Pons (tissue), 1 donor: Measurements from ENCODE around the gene PDK1.

ENCODE experiments used
- DNase-seq: peaks from one replicate; pipeline ENCODE4 v3.0.0-alpha.2; 2016; ENCODE audit warnings: low spot score

Gene PDK1

DNA sequence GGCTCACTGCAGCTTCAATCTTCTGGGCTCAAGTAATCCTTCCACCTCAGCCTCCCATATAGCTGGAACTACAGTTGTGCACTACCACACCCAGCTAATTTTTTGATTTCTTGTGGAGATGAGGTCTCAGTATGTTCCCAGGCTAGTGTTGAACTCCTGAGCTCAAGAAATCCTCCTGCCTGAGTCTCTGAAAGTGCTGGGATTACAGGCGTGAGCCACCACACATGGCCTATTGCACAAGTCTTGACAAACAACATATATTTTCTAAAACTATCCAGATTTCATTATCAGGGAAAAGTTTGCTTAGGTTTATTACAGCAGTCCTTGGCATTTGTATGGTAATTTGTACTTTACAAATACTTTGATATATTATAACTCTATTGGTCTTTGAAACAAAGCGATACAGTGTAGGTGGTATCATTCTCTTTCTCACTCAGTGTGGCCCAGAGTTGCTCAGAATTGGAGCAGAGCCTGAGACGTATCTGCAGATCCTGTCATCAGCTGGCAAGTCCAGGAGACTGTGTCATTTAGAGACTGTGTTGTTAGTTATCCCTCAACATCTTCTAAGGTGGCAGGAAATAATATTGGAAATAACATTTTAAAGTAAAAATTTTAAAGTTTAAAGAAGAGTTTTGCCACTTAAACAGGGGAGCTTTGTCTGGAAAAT is 41.4 kb downstream of the PDK1 start:
- no peak for DNase-seq

DNA sequence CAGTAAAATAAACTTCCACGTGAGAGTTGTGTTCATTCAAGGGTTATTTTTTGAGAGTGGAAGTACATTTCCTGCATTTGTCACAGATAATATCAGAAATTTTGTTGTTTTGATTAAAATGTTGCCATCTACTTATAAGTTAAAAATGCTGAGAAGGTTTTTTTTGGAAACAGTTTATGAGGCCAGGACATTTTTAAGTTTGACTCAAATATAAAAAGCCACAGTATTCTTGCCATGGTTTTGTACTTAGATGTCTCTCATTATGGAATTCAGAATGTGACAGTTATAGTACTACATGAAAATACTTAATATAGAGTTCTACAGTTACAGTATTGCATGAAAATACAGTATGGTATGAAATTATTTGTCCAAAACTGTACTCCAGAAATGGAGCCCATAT is 44.1 kb downstream of the PDK1 start:
- no peak for DNase-seq

DNA sequence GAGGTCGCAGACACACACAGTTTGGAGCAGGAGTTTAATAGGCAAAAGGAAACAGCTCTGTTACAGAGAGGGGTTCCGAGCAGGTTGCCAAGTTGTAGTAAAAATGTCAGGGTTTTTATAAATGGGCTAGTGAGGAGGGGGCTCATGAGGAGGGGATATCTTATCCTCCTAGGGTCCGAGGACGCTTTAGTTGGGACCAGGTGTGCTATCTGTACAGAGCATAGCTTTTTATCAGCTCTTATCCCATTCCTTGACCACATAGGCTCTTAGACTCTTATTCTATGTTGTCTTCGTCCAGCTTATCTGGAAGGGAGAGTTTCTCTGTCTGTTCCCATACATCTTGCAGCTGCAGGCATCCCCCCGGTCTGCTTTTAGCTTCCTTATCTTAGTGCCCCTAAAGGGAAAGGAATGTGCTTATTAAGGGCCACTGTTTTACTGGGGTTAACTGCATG is 44.7 kb downstream of the PDK1 start:
- DNase-seq: no peak

DNA sequence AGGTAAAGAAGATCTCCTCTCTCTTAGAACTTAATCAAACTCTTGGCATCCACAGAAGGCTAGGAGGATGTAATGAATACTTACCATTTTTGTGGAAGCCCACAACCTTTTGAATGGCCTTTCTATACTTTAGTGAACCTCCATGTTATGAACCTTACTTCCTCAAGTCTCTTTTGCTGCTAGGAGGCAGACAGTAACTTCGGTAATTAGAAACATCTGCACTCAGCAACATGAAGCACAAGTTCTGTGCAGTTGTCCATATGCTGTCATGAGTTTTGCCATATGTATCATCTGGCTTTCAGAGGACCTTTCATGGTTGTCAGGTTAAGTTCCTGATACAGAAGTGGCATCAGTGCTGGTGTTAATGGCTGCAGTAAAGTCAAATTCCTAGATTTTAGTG is 50.4 kb downstream of the PDK1 start:
- no peak for DNase-seq

DNA sequence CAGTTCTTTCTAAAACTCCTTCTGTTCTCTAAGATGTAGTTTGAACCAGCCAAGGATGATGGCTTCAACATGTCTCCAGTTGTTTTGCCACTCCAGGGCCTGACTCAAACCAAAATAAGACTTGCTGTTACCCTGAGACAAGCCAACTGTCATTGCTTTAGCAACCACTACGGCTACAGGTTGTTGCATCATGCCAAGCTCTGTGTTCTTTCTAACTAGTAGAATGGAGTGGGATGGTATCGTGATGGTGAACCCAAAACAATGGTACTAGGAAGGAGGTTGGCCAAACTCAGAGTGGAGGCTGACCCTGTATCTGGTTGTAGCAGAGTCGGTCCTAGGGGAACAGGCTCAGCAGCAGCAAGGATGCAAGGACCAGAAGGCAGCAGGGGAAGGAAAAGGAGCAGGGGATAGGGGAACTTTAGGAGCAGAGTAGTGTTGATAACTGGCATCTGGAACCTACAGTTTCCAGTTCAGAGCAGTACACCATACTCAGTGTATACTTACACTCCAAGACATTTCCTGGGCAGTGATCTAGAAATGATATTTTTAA is 51.6 kb downstream of the PDK1 start:
- no peak for DNase-seq

DNA sequence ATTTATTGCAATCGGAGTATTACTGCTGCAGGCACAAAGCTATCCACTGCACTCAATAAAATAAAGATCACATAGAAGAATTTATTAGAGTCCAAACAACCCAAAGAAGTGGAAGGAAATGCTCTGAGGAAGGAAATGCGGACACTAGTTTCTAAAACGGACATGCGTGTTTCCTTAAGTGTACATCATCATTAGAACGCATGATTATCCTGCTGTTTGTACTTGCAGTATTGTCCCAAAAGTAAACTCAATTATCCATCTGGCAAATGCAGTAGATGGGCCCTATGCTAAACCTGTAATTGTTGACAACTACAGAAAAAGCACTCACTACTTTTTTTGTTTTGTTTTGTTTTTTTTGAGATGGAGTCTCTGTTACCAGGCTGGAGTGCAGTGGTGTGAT is 53.6 kb downstream of the PDK1 start:
- DNase-seq: no peak

DNA sequence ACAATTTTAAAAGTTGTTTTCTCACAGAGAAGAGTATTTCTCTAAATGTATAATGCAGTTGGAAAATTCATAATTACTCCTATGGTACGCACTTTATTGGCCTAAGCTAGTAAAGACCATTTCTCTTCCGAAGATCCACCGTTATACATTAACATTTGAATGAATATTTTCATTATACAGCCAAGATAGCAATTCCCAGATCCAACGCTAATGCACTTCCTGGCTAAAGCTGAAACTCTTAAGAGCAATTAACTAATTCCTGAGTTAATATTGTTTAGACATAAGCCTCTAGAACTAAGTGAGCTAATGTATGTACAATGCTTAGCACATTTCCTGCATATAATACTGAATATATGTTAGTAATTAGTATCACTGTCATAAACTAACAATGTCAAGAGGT is 56.2 kb downstream of the PDK1 start:
- no peak for DNase-seq

DNA sequence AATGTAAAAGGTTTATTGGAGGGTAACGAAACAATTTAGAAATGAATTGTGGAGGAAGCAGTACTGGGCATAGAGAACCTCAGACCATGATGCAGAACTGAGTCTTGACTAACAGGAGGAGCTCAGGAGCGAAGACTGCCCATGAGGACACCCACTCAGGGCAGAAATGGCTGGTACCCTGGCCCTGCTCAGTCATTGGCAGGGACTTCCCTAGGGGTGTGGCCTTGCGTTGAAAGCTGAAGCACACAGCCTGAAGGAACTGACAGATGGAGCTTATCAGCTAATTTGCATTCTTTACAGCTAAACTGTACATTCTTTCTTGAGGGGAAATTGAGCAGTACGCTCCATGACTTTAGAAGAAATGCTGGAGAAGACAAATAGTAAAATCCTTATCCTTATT is 57.1 kb downstream of the PDK1 start:
- no peak for DNase-seq

DNA sequence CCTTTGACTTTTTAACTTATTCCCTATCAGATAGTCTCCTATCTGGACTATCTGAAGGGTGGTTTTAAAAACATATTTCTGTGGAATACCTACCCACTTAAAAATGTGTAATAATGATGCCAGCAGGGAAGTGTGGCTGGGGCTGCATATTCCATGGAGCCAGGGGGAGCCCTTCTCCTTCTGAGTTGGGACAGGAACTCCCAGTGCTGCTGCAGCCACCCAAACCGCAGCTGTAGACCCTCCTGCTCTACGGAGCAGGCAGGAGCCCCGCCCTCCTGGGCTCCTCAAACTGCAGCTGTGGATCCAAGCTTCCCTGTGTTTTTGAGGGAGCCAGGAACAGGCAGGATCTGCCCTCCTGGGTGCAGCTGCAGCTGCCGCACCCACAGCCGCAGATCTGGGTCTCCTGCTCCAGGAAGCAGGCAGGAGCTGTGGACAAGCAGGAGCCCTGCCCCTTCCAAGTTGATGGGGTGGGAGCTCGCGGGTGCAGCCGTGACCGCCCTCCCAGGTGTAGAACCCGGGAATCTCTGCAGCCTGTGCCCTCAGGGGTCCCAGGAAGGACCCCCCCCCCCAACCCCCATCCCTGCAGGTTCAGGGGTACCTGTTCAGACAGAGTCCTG is 57.8 kb downstream of the PDK1 start:
- no peak for DNase-seq

DNA sequence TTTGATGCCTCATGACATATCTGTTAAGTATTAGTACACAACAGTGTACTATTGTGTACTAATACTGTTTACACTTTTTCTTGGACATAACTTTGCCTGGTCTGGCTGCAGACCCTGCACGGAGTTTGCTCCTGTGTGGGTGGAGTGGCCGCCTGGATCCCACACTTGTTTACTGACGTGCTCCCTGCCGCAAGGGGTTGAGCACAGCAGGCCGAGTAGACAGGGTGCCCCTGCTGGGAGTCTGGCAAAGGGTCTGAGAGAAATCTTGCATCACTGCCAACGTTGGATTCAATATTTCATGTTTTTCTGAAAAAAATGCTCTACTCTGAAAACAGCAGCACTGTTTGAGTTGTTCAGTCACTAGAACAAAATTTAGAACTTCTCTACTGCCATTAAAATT is 59.0 kb downstream of the PDK1 start:
- DNase-seq: no peak

DNA sequence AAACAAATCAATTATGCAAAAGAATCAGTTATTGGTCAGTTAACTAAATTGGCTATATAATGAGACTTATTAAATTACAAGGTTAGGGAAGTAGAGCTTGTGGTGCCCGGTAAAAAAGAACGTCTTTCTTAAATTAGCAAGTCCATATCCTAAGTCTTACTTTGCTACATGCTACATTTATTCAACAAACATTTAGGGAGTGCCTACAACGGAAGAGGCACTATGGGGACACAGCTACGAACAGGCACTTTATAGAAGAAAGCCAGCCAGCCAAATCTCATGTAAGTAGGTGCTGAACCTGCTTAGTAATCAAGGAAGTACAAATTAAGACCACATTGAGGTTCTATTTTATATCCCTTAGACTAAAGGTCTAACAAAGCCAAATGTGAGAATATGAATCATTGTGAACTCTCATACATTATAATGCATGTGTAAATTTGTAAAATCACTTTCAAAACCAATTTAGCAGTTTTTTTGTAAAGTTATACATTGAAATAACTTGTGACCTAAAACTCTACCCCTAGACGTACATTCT is 59.9 kb downstream of the PDK1 start:
- DNase-seq: no peak

DNA sequence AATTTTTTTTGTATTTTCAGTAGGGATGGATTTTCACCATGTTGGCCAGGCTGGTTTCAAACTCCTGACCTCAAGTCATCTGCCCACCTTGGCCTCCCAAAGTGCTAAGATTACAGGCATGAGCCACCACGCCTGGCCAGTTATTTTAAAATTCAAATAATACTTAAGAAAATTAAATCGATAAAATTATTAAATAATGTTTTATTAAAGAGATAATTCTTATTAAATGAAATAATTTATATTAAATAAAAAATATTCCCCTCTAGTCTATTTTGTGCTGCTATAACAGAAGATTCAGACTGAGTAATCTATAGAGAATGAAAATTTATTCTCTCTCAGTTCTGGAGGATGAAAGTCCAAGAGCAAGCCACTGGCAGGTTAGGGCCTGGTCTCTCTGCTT is 61.2 kb downstream of the PDK1 start:
- no peak for DNase-seq

DNA sequence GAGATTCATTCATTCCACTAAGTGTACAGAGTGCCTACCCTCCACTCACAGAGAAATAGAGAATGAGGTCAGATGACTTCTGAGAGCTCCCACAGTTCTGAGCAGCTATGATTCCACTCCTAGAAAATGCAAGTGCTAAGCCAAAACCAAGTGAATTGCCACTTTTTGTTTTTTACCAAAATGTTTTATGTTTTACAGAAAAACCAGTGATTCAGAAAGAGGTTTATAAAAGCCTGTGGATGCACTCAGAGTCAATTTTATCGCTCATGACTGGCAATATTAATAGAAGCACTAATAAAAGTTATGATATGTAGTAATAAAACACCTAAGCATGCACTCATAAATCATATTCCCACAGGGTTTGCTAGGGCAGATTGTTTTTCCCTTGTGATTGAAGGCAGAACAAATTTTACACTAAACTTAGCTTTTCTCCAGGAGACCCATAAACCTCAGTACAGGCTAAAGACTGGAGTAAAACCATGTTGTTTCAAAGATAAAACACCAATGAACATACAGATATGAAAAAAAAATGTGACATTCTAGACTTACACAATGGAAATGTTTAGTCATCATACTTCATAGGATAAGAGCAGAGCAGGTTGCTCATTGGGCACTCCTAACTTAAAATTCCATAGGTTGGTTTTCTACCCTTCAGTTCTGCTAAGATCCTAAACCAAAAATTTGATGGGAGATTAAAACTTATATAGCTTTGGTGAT is 67.5 kb downstream of the PDK1 start:
- DNase-seq: no peak

DNA sequence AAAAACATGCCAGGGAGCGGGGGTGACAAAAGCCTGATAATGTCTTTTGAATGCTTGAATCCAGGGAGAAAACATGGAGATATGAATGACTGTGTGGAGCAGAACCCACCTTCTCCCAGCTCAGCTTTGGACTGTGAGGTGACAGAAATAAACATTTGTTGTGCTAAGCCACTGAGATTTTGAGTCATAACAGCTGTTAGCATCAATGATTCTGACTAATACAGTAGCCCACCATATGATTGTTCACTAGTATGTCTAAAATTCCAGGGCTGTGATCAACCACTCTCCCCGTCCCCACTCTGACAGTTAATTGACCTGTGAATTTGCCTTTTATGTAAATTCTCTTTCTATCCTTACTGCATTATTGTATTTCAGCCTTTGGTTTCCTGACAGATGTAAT is 69.1 kb downstream of the PDK1 start:
- DNase-seq: no peak

DNA sequence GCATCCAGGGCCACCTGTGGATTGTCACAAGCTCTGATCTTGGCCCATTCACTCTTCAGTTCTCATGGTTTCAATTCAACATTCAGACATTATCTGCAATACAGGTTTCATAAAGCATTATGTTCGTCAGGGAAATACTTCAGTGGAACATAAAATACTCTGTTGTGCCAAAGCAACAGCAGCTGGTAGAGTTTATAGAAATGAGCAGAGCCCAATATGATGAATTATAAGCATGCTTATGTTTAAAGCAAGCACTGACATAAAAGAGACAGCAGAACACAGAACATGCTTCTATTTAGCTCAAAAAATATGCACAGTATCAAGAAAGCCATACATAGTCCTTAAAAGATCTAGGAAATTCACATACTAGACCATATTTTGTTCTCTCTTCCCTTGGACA is 71.3 kb downstream of the PDK1 start:
- no peak for DNase-seq

DNA sequence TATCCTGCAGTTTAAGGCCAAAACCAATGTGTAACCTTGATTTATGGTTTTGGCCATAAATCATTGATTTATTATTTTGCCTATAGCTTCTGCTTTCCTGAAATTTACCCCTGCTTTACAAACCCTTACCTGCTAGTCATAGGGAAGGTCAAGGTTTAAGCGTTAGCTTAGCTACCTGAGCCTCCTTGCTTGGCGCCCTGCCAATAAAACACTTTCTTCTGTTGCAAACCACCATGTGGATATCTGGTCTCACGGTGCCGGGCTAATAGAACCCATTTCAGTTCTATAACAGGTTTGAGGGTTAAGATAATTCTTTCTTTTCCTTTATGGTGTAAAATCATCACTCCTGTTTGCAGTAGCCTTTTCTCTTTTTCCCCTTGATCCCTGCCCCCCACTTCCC is 72.2 kb downstream of the PDK1 start:
- DNase-seq: no peak

DNA sequence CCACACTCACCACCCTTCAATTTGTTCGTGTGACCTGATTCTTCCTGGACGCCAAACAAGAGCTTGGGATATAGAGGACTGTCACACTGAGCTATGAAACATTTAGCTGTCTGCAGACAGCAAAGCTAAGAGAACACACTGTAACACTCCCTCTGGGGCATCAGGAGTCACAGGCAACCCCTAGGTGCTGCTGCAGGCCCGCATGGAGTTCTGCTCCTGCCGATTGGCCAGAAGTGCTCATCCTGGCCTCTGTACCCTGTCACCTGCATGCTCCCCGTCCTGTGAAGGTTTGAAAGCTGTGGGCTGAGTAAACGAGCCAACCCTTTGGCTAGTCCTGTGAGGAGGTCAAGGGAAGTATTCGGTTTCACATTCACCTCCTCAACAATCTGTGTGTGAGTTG is 73.7 kb downstream of the PDK1 start:
- DNase-seq: no peak

DNA sequence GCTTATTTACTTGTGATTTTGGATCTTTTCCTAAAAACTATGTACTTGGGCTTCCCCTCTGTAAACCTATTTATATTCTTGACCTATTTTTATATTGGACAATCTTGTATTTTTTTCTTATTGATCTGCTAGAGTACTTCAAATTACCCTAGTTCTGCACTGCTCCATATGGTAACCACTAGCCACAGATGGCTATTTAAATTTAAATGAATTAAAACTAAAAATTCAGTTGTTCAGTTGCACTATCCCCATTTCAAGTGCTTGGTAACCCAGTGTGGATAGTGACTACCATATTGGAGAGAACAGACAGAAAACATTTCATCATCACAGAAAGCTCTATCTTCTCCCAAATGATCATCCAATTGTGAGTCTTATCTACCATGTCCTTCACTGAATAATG is 74.3 kb downstream of the PDK1 start:
- DNase-seq: no peak

DNA sequence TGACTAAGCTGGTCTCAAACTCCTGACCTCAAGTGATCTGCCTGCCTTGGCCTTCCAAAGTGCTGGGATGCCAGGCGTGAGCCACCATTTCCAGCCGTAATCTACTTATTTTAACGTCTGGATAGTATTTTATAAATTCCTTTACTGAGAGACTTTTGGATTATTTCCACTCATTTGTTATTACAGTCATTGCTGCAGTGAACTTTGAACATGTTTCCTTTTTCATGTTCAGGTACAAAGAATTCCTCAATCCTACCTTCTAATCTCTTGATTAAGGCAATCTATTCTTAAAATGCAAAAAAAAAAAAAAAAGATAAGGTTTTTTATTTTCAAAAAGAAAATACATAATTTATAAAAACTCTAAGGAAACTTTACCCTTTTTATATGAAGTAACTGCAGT is 78.6 kb downstream of the PDK1 start:
- no peak for DNase-seq

DNA sequence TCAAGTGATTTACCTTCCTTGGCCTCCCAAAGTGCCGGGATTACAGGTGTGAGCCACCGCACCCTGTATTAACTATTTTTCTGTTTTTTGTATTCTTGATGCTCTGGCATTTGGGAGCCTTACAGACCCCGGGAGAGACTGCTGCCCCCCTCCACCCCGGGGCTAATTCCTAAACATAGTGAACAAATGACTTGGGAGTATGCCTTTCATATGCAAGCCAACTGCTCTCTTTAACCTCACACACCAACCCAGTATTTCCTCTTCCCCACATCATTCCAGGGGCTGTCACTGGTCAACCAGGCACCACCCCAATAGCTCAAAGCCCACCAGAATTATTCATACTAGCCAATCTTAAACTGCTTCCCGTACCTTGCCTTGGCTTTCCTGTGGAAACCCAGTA is 79.7 kb downstream of the PDK1 start:
- DNase-seq: no peak

DNA sequence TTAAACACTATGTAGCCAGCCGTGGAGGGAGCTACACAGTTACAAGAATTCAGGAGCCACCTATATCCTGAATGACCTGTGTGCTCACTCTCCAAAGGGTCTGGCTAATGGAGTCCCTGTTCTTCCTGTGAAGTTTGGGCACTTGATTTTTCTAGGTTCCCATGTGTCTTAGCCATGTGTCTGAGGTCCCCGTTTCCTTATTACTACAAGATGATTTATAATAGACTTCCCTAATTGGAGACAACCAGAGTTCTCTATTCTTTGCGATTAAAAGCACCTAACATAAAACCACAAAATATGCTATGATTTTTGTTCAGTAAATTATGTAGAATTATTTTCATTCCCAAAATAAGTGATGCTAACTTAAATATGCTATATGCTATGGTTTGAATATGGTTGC is 83.4 kb downstream of the PDK1 start:
- no peak for DNase-seq

DNA sequence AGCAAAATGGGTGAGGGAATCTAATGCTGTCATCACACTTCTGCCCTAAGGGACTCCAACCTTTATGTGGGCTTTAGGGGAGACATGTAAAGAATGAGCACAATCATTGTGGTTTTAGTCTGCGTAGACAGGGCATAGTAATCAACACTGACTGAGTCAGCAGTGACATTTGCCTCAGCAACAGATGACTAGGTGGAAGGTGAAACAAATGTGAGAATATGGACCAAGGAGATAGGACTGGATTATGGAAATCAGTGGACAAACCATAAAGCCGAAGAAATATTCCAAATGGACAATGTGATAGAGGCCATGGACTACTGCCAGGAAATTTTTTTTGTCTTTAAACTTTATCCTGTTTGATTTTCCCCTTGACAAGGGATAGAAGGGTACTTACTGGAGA is 83.9 kb downstream of the PDK1 start:
- DNase-seq: no peak

DNA sequence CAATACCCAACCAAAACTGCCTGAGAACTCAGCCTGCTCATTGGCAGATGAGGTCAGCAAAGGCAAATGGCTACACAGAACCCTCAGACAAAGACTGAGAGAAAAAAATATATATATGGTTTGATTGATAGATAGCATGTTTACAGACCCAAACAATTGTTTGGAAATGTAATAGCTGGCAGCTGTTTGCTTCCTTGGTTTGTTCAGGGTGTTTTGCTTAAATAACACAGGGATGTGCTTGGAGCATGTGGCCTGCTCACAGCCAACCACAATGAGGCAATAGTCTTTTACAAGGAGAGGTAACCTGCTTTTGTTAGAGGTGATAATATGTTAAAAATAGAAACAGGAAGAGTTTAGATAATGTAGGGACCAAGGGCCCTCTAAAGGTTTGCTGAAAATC is 84.5 kb downstream of the PDK1 start:
- DNase-seq: no peak
